GM23338 (cell line): ENCODE results near the gene ANO4. TPM values are rescaled to one million over a fixed set of nuclear protein-coding genes. Genes with fewer than 3 reads are reported as not detected.
"Not testable (repeated sequence)": the region's sequence is repeated elsewhere in the genome, so short reads cannot be mapped to it uniquely, and the experiment has no call there.

Experiments used
- ATAC-seq: fragments of 200-7000 bp; cut with Tn5 transposase; 3 replicates; pipeline ENCODE4 v1.9.1; 2020
- DNase-seq: peaks from one replicate; pipeline ENCODE4 v3.0.0-alpha.2; 2015; ENCODE audit warnings: low spot score
- H2AFZ ChIP-seq: fragments of 200-600 bp; sonication (generic); 2 replicates; pipeline ENCODE4 v1.8.0; 2016; ENCODE audit warnings: antibody characterized with exemption, mild to moderate bottlenecking, moderate library complexity
- H3F3A ChIP-seq: fragments of 200-600 bp; sonication (generic); replicated peaks from 2 replicates; pipeline ENCODE4 v1.8.0; 2017; ENCODE audit warnings: antibody characterized with exemption, mixed run types, low read depth
- H3K27ac ChIP-seq: fragments of 200-600 bp; sonication (generic); 2 replicates; pipeline ENCODE4 v1.6.1; 2016; ENCODE audit warnings: low read depth
- H3K27me3 ChIP-seq: fragments of 200-600 bp; sonication (generic); 2 replicates; pipeline ENCODE4 v1.8.0; 2016; ENCODE audit warnings: mild to moderate bottlenecking, mixed run types, moderate library complexity; ENCODE audit not compliant: insufficient read depth
- H3K36me3 ChIP-seq: fragments of 200-600 bp; sonication (generic); 2 replicates; pipeline ENCODE4 v1.8.0; 2016; ENCODE audit warnings: mild to moderate bottlenecking; ENCODE audit not compliant: insufficient read depth
- H3K4me1 ChIP-seq: fragments of 200-600 bp; sonication (generic); 2 replicates; pipeline ENCODE4 v1.8.0; 2016; ENCODE audit warnings: mild to moderate bottlenecking, moderate library complexity; ENCODE audit not compliant: insufficient read depth
- H3K4me2 ChIP-seq: fragments of 200-600 bp; sonication (generic); 2 replicates; pipeline ENCODE4 v1.7.1; 2017; ENCODE audit warnings: mixed run types
- H3K4me3 ChIP-seq: fragments of 200-600 bp; sonication (generic); 2 replicates; pipeline ENCODE4 v1.6.1; 2016; ENCODE audit warnings: mixed run types
- H3K79me2 ChIP-seq: fragments of 200-600 bp; sonication (generic); replicated peaks from 2 replicates; pipeline ENCODE4 v1.8.0; 2017; ENCODE audit warnings: mild to moderate bottlenecking; ENCODE audit not compliant: insufficient read depth
- H3K9me2 ChIP-seq: fragments of 200-600 bp; sonication (generic); 2 replicates; pipeline ENCODE4 v1.8.0; 2017; ENCODE audit not compliant: insufficient read depth
- H4K20me1 ChIP-seq: fragments of 200-600 bp; sonication (generic); replicated peaks from 2 replicates; pipeline ENCODE4 v1.8.0; 2017; ENCODE audit warnings: mild to moderate bottlenecking; ENCODE audit not compliant: insufficient read depth
- H3K27ac Mint-ChIP-seq: 2 replicates; pipeline ENCODE4 v1.8.0; 2020; ENCODE audit warnings: inconsistent platforms, mild to moderate bottlenecking, moderate library complexity, mixed read lengths
- H3K27me3 Mint-ChIP-seq: 3 replicates; pipeline ENCODE4 v1.8.0; 2022; ENCODE audit warnings: low read depth, mild to moderate bottlenecking, moderate library complexity, mixed read lengths, inconsistent platforms; ENCODE audit not compliant: insufficient read depth, poor library complexity
- H3K36me3 Mint-ChIP-seq: 3 replicates; pipeline ENCODE4 v1.8.0; 2021; ENCODE audit warnings: low read depth, mild to moderate bottlenecking, inconsistent platforms, moderate library complexity, mixed read lengths
- H3K4me1 Mint-ChIP-seq: 3 replicates; pipeline ENCODE4 v1.8.0; 2020; ENCODE audit warnings: mild to moderate bottlenecking, inconsistent platforms, mixed read lengths
- H3K4me3 Mint-ChIP-seq: 3 replicates; pipeline ENCODE4 v1.8.0; 2021; ENCODE audit warnings: moderate library complexity, mild to moderate bottlenecking, inconsistent platforms, mixed read lengths
- H3K9me3 Mint-ChIP-seq: 3 replicates; pipeline ENCODE4 v1.8.0; 2020; ENCODE audit warnings: moderate library complexity, mild to moderate bottlenecking, inconsistent platforms, mixed read lengths
- CREB1 ChIP-seq: fragments of 250-450 bp; sonication (Bioruptor Pico); IDR thresholded peaks from 2 replicates; pipeline ENCODE4 v1.5.0; 2020; ENCODE audit warnings: low read depth, mild to moderate bottlenecking, moderate library complexity
- POLR2AphosphoS5 ChIP-seq: IDR thresholded peaks from 2 replicates; pipeline ENCODE4 v1.6.1; 2016; ENCODE audit warnings: antibody characterized with exemption, low read depth
- ZNF114 ChIP-seq: fragments of 250-450 bp; sonication (Bioruptor Pico); IDR thresholded peaks from 2 replicates; pipeline ENCODE4 v1.5.0; 2020; ENCODE audit warnings: mild to moderate bottlenecking, moderate library complexity
- ZNF331 ChIP-seq: fragments of 250-450 bp; sonication (Bioruptor Pico); IDR thresholded peaks from 2 replicates; pipeline ENCODE4 v1.5.0; 2020; ENCODE audit warnings: low read depth, mild to moderate bottlenecking, moderate library complexity
- polyA plus RNA-seq: library from polyadenylated mRNA; unstranded; fragments of >200 nt; fragmentation: Nextera tagmentation; extraction: Ambion mirVana; gene quantifications from 2 replicates; pipeline ENCODE4 v1.2.1, GENCODE V29; 2016
- total RNA-seq: library from RNA; depleted of rRNA; stranded (reverse); fragments of >200 nt; shearing (Covaris generic); gene quantifications from 2 replicates; pipeline ENCODE4 v1.2.3, GENCODE V29; 2014
- TF ChIP-seq, protein P1 (sequence below): IDR thresholded peaks from 2 replicates; pipeline ENCODE4 v1.6.1; 2016; ENCODE audit warnings: antibody characterized with exemption
- TF ChIP-seq, protein P2 (sequence below), 2 experiments: fragments of 200-600 bp in 1 of 2; sonication (generic) in 1 of 2; conservative IDR thresholded peaks; 2 replicates each; pipeline versions ENCODE4 v1.5.1 to v1.6.1; 2016 to 2017; ENCODE audit warnings: antibody characterized with exemption in 2 of 2, low read depth in 2 of 2, mild to moderate bottlenecking in 2 of 2, moderate library complexity in 1 of 2
- TF ChIP-seq, protein P3 (sequence below): fragments of 250-450 bp; sonication (Bioruptor Pico); IDR thresholded peaks from 2 replicates; pipeline ENCODE4 v1.5.0; 2020; ENCODE audit warnings: mild to moderate bottlenecking, moderate library complexity

Gene ANO4
- total and polyA plus RNA-seq, 2 experiments from 2014 or later, result 1.7 to 8.7 TPM

DNA sequence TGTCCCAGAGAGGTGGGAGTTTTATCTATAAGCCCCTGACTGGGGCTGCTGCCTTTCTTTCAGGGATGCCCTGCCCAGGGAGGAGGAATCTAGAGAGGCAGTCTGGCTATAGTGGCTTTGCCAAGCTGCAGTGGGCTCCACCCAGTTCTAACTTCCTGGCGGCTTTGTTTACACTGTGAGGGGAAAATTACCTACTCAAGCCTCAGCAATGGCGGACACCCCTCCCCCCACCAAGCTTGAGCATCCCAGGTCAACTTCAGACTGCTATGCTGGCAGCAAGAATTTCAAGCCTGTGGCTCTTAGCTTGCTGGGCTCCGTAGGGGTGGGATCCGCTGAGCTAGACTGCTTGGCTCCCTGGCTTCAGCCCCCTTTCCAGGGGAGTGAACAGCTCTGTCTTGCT, 267.9 kb downstream of the ANO4 start:
- not testable (repeated sequence) for H3K27me3 ChIP-seq, DNase-seq

DNA sequence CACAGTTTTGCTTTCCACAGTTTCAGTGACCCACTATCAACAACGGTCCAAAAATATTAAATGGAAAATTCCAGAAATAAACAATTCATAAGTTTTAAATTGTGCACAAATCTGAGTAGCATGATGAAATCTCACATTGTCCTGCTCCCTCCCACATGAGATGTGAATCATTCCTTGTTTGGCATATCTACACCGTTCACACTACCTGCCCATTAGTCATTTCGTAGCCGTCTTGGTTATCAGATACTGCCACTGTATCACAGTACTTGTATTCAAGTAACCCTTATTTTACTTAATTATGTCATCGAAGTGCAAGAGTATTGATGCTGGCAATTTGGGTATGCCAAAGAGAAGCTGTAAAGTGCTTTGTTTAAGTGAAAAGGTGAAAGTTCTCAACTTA, 270.1 kb downstream of the ANO4 start:
- H3K27ac ChIP-seq, result no peak overlapping the region
- H4K20me1 ChIP-seq, result no peaks in the 10 kb centered on the region
- H3K4me2 ChIP-seq, result no peak overlapping the region
- no peak overlapping the region for H3K4me3 ChIP-seq
- Mint-ChIP-seq H3K4me1 (no peaks in the 10 kb centered on the region), H3K27me3 (peaks cover 1% of the 10 kb centered on the region), H3K4me3 (no peak overlapping the region), H3K27ac (no peak overlapping the region), H3K36me3 (peaks cover 4% of the 10 kb centered on the region; the same call in 2 of the 3 replicates), H3K9me3 (peaks cover 12% of the 10 kb centered on the region)
- no peaks in the 10 kb centered on the region for H3K4me1 ChIP-seq
- no peaks in the 10 kb centered on the region for H3F3A ChIP-seq
- no peak for TF ChIP-seq ZNF331 (CRISPR knock-in tag)
- TF ChIP-seq ZNF114 (CRISPR knock-in tag), result no peak
- TF ChIP-seq, protein P1, sequence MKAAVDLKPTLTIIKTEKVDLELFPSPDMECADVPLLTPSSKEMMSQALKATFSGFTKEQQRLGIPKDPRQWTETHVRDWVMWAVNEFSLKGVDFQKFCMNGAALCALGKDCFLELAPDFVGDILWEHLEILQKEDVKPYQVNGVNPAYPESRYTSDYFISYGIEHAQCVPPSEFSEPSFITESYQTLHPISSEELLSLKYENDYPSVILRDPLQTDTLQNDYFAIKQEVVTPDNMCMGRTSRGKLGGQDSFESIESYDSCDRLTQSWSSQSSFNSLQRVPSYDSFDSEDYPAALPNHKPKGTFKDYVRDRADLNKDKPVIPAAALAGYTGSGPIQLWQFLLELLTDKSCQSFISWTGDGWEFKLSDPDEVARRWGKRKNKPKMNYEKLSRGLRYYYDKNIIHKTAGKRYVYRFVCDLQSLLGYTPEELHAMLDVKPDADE, result no peak
- no peaks in the 10 kb centered on the region for H3K27me3 ChIP-seq
- no peaks in the 10 kb centered on the region for H3K36me3 ChIP-seq
- no peaks in the 10 kb centered on the region for H3K9me2 ChIP-seq
- no peak overlapping the region for H2AFZ ChIP-seq
- DNase-seq, result no peak
- H3K79me2 ChIP-seq, result no peaks in the 10 kb centered on the region
- no peak for ATAC-seq

More for the DNA sequence above, 267.9 kb downstream of the ANO4 start:
- not testable (repeated sequence) for H3F3A ChIP-seq, H3K4me2 ChIP-seq, H4K20me1 ChIP-seq, ATAC-seq, H3K27ac ChIP-seq, H3K4me1 ChIP-seq, H2AFZ ChIP-seq, H3K27me3 Mint-ChIP-seq, H3K4me1 Mint-ChIP-seq, H3K4me3 Mint-ChIP-seq, H3K9me2 ChIP-seq, H3K79me2 ChIP-seq, H3K36me3 Mint-ChIP-seq, H3K36me3 ChIP-seq, H3K4me3 ChIP-seq, H3K27ac Mint-ChIP-seq
- H3K9me3 Mint-ChIP-seq, result peaks cover 20% of the 10 kb centered on the region

DNA sequence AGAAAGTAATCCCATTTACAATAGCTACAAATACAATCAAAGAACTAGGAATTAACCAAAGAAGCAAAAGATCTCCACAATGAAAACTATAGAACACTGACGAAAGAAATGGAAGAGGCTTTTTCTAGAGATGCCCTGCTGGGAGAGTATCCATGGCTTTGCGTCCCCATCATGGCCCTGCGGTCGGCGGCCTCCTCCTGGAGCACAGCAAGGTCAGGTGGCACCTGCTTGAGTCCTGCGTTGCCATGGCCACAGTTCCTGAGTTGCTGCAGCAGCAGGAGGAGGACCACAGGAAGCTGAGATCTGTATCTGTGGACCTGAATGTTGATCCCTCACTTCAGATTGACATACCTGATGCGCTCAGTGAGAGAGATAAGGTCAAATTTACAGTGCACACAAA, 271.9 kb downstream of the ANO4 start:
- Mint-ChIP-seq H3K36me3 (peaks cover 4% of the 10 kb centered on the region; the same call in 2 of the 3 replicates), H3K4me3 (no peak overlapping the region), H3K4me1 (no peaks in the 10 kb centered on the region), H3K27ac (no peak overlapping the region), H3K9me3 (peaks cover 11% of the 10 kb centered on the region), H3K27me3 (peaks cover 1% of the 10 kb centered on the region)
- H3K27ac ChIP-seq, result no peak overlapping the region
- H3K27me3 ChIP-seq, result no peaks in the 10 kb centered on the region
- no peak overlapping the region for H2AFZ ChIP-seq
- H3K36me3 ChIP-seq, result no peaks in the 10 kb centered on the region
- H3K9me2 ChIP-seq, result no peaks in the 10 kb centered on the region
- H3K4me1 ChIP-seq, result no peaks in the 10 kb centered on the region
- no peak overlapping the region for H3K4me3 ChIP-seq
- no peaks in the 10 kb centered on the region for H3F3A ChIP-seq
- no peak overlapping the region for H3K4me2 ChIP-seq
- H3K79me2 ChIP-seq, result no peaks in the 10 kb centered on the region
- peak; percentile 28 for DNase-seq
- no peak for ATAC-seq
- H4K20me1 ChIP-seq, result no peaks in the 10 kb centered on the region
- TF ChIP-seq, protein P1, result no peak
- TF ChIP-seq CREB1 (CRISPR knock-in tag), result no peak
- no peak for TF ChIP-seq POLR2AphosphoS5
- TF ChIP-seq, protein P2, sequence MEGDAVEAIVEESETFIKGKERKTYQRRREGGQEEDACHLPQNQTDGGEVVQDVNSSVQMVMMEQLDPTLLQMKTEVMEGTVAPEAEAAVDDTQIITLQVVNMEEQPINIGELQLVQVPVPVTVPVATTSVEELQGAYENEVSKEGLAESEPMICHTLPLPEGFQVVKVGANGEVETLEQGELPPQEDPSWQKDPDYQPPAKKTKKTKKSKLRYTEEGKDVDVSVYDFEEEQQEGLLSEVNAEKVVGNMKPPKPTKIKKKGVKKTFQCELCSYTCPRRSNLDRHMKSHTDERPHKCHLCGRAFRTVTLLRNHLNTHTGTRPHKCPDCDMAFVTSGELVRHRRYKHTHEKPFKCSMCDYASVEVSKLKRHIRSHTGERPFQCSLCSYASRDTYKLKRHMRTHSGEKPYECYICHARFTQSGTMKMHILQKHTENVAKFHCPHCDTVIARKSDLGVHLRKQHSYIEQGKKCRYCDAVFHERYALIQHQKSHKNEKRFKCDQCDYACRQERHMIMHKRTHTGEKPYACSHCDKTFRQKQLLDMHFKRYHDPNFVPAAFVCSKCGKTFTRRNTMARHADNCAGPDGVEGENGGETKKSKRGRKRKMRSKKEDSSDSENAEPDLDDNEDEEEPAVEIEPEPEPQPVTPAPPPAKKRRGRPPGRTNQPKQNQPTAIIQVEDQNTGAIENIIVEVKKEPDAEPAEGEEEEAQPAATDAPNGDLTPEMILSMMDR (conservative IDR thresholded peaks at IDR 0.05; ENCODE audit: low read depth in 2 of 2), result no peak
- TF ChIP-seq, protein P3, sequence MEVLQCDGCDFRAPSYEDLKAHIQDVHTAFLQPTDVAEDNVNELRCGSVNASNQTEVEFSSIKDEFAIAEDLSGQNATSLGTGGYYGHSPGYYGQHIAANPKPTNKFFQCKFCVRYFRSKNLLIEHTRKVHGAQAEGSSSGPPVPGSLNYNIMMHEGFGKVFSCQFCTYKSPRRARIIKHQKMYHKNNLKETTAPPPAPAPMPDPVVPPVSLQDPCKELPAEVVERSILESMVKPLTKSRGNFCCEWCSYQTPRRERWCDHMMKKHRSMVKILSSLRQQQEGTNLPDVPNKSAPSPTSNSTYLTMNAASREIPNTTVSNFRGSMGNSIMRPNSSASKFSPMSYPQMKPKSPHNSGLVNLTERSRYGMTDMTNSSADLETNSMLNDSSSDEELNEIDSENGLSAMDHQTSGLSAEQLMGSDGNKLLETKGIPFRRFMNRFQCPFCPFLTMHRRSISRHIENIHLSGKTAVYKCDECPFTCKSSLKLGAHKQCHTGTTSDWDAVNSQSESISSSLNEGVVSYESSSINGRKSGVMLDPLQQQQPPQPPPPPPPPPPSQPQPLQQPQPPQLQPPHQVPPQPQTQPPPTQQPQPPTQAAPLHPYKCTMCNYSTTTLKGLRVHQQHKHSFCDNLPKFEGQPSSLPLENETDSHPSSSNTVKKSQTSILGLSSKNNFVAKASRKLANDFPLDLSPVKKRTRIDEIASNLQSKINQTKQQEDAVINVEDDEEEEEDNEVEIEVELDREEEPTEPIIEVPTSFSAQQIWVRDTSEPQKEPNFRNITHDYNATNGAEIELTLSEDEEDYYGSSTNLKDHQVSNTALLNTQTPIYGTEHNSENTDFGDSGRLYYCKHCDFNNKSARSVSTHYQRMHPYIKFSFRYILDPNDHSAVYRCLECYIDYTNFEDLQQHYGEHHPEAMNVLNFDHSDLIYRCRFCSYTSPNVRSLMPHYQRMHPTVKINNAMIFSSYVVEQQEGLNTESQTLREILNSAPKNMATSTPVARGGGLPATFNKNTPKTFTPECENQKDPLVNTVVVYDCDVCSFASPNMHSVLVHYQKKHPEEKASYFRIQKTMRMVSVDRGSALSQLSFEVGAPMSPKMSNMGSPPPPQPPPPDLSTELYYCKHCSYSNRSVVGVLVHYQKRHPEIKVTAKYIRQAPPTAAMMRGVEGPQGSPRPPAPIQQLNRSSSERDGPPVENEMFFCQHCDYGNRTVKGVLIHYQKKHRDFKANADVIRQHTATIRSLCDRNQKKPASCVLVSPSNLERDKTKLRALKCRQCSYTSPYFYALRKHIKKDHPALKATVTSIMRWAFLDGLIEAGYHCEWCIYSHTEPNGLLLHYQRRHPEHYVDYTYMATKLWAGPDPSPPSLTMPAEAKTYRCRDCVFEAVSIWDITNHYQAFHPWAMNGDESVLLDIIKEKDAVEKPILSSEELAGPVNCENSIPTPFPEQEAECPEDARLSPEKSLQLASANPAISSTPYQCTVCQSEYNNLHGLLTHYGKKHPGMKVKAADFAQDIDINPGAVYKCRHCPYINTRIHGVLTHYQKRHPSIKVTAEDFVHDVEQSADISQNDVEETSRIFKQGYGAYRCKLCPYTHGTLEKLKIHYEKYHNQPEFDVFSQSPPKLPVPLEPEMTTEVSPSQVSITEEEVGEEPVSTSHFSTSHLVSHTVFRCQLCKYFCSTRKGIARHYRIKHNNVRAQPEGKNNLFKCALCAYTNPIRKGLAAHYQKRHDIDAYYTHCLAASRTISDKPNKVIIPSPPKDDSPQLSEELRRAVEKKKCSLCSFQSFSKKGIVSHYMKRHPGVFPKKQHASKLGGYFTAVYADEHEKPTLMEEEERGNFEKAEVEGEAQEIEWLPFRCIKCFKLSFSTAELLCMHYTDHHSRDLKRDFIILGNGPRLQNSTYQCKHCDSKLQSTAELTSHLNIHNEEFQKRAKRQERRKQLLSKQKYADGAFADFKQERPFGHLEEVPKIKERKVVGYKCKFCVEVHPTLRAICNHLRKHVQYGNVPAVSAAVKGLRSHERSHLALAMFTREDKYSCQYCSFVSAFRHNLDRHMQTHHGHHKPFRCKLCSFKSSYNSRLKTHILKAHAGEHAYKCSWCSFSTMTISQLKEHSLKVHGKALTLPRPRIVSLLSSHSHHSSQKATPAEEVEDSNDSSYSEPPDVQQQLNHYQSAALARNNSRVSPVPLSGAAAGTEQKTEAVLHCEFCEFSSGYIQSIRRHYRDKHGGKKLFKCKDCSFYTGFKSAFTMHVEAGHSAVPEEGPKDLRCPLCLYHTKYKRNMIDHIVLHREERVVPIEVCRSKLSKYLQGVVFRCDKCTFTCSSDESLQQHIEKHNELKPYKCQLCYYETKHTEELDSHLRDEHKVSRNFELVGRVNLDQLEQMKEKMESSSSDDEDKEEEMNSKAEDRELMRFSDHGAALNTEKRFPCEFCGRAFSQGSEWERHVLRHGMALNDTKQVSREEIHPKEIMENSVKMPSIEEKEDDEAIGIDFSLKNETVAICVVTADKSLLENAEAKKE (CRISPR knock-in tag), result no peak
